Activated naive CD4-positive, alpha-beta T cell treated with anti-CD3 and anti-CD28 coated beads for 36 hours (primary cell): ENCODE measurements around the gene LRIG1. TPM values are rescaled to one million over a fixed set of nuclear protein-coding genes. Genes with fewer than 3 reads are reported as not detected.

Source experiments
- CTCF ChIA-PET: fragments of 350-600 bp; sonication (Branson Sonifier 250); formaldehyde crosslinking; loops from one replicate; lab custom pipeline; 2021; ENCODE audit warnings: antibody characterized with exemption; lab: Charles Lee
- DNase-seq: peaks from one replicate; pipeline ENCODE4 v3.0.0-alpha.2; 2020
- H3K27ac Mint-ChIP-seq: one replicate; pipeline ENCODE4 v1.8.0; 2021; ENCODE audit warnings: mild to moderate bottlenecking, mixed read lengths
- H3K27me3 Mint-ChIP-seq: one replicate; pipeline ENCODE4 v1.8.0; 2021; ENCODE audit warnings: low read depth, mixed read lengths
- H3K36me3 Mint-ChIP-seq: one replicate; pipeline ENCODE4 v1.8.0; 2021; ENCODE audit warnings: low read depth, mixed read lengths
- H3K4me1 Mint-ChIP-seq: one replicate; pipeline ENCODE4 v1.8.0; 2021; ENCODE audit warnings: low read depth, mixed read lengths
- H3K4me3 Mint-ChIP-seq: one replicate; pipeline ENCODE4 v1.8.0; 2021; ENCODE audit warnings: mild to moderate bottlenecking, moderate library complexity, mixed read lengths
- H3K9me3 Mint-ChIP-seq: one replicate; pipeline ENCODE4 v1.8.0; 2021; ENCODE audit warnings: mixed read lengths
- intact Hi-C: fragments of 100-400 bp; cut with micrococcal nuclease; formaldehyde crosslinking; loops from one replicate; pipeline ENCODE4 v1.15.1; 2023
- total RNA-seq, 2 experiments: library from RNA; stranded (reverse); gene quantifications; one replicate each; pipeline ENCODE4 v1.2.3, GENCODE V29; 2021

The LRIG1 gene
- total RNA-seq, 2 experiments from 2014 or later = 18.3 to 19.0 TPM

GRCh38 chr3:66419036-66419435, 81.8 kb downstream of the LRIG1 start:
- H3K9me3 Mint-ChIP-seq = peaks cover 24% of the 10 kb centered on the region
- CTCF ChIA-PET = no interaction called here
- H3K36me3 Mint-ChIP-seq = peaks cover 38% of the 10 kb centered on the region
- no peaks in the 10 kb centered on the region for H3K27me3 Mint-ChIP-seq
- H3K4me3 Mint-ChIP-seq = no peak overlapping the region
- intact Hi-C loops = no loop called here
- H3K27ac Mint-ChIP-seq = no peak overlapping the region
- peaks cover 14% of the 10 kb centered on the region for H3K4me1 Mint-ChIP-seq
- no peak for DNase-seq

GRCh38 chr3:66418475-66418931, 82.3 kb downstream of the LRIG1 start:
- peaks cover 8% of the 10 kb centered on the region for H3K4me1 Mint-ChIP-seq
- peaks cover 36% of the 10 kb centered on the region for H3K36me3 Mint-ChIP-seq
- CTCF ChIA-PET = no interaction called here
- no peak overlapping the region for H3K4me3 Mint-ChIP-seq
- DNase-seq = no peak
- peaks cover 22% of the 10 kb centered on the region for H3K9me3 Mint-ChIP-seq
- no peaks in the 10 kb centered on the region for H3K27me3 Mint-ChIP-seq
- intact Hi-C loops = no loop called here
- H3K27ac Mint-ChIP-seq = no peak overlapping the region

- Mint-ChIP-seq H3K9me3 (peaks cover 9% of the 10 kb centered on the region), H3K4me1 (peaks cover 7% of the 10 kb centered on the region), H3K36me3 (peaks cover 30% of the 10 kb centered on the region), H3K27me3 (no peaks in the 10 kb centered on the region), H3K4me3 (no peak overlapping the region), H3K27ac (no peak overlapping the region)
- CTCF ChIA-PET = interaction anchor here (1.0 kb wide), 1 partner anchor 9 kb away, joined by 3 read pairs; no protein-coding TSS in a partner anchor
- intact Hi-C loops = no loop called here
- DNase-seq = no peak
Observed at GRCh38 chr3:66416556-66417304, 84.1 kb downstream of the LRIG1 start.

GRCh38 chr3:66415867-66416428, 84.9 kb downstream of the LRIG1 start:
- Mint-ChIP-seq H3K36me3 (peaks cover 24% of the 10 kb centered on the region), H3K27me3 (no peaks in the 10 kb centered on the region), H3K9me3 (peaks cover 4% of the 10 kb centered on the region), H3K4me1 (peaks cover 7% of the 10 kb centered on the region), H3K27ac (no peak overlapping the region), H3K4me3 (no peak overlapping the region)
- CTCF ChIA-PET = interaction anchor here (1.0 kb wide), 1 partner anchor 8 kb away, joined by 3 read pairs; no protein-coding TSS in a partner anchor
- no peak for DNase-seq
- intact Hi-C loops = no loop called here

- DNase-seq = no peak
- CTCF ChIA-PET = interaction anchor here (1.0 kb wide), 1 partner anchor 393 kb away, joined by 4 read pairs; no protein-coding TSS in a partner anchor
- peaks cover 13% of the 10 kb centered on the region for H3K36me3 Mint-ChIP-seq
- no peaks in the 10 kb centered on the region for H3K27me3 Mint-ChIP-seq
- H3K4me1 Mint-ChIP-seq = peaks cover under 1% of the 10 kb centered on the region
- no peak overlapping the region for H3K27ac Mint-ChIP-seq
- H3K4me3 Mint-ChIP-seq = no peak overlapping the region
- intact Hi-C loops = no loop called here
- no peaks in the 10 kb centered on the region for H3K9me3 Mint-ChIP-seq
Observed at GRCh38 chr3:66414846-66415245, 86.0 kb downstream of the LRIG1 start.

GRCh38 chr3:66413151-66413751, 87.6 kb downstream of the LRIG1 start:
- Mint-ChIP-seq H3K4me1 (no peaks in the 10 kb centered on the region), H3K36me3 (peaks cover 9% of the 10 kb centered on the region), H3K27me3 (no peaks in the 10 kb centered on the region), H3K4me3 (no peak overlapping the region), H3K27ac (no peak overlapping the region), H3K9me3 (no peaks in the 10 kb centered on the region)
- CTCF ChIA-PET = no interaction called here
- intact Hi-C loops = no loop called here
- no peak for DNase-seq

- H3K27ac Mint-ChIP-seq = no peak overlapping the region
- H3K36me3 Mint-ChIP-seq = peaks cover 12% of the 10 kb centered on the region
- H3K4me3 Mint-ChIP-seq = no peak overlapping the region
- peaks cover 3% of the 10 kb centered on the region for H3K4me1 Mint-ChIP-seq
- no peak for DNase-seq
- intact Hi-C loops = no loop called here
- CTCF ChIA-PET = no interaction called here
- H3K27me3 Mint-ChIP-seq = no peaks in the 10 kb centered on the region
- H3K9me3 Mint-ChIP-seq = no peaks in the 10 kb centered on the region
Observed at GRCh38 chr3:66411961-66412887, 88.6 kb downstream of the LRIG1 start.

GRCh38 chr3:66411474-66411873, 89.3 kb downstream of the LRIG1 start:
- no peak overlapping the region for H3K27ac Mint-ChIP-seq
- intact Hi-C loops = no loop called here
- H3K36me3 Mint-ChIP-seq = peaks cover 9% of the 10 kb centered on the region

GRCh38 chr3:66410976-66411375, 89.8 kb downstream of the LRIG1 start:
- no peaks in the 10 kb centered on the region for H3K9me3 Mint-ChIP-seq
- CTCF ChIA-PET = interaction anchor here (1.1 to 5.1 kb wide), 4 partner anchors 52 to 412 kb away, joined by 3 to 21 read pairs (median 4); no protein-coding TSS in a partner anchor
- H3K36me3 Mint-ChIP-seq = peaks cover 9% of the 10 kb centered on the region
- no peak for DNase-seq
- H3K4me1 Mint-ChIP-seq = peaks cover 3% of the 10 kb centered on the region
- no peak overlapping the region for H3K4me3 Mint-ChIP-seq
- H3K27me3 Mint-ChIP-seq = no peaks in the 10 kb centered on the region
- no peak overlapping the region for H3K27ac Mint-ChIP-seq
- intact Hi-C loops = no loop called here

More at GRCh38 chr3:66411474-66411873, 89.3 kb downstream of the LRIG1 start:
- no peak for DNase-seq
- Mint-ChIP-seq H3K9me3 (no peaks in the 10 kb centered on the region), H3K4me1 (peaks cover 3% of the 10 kb centered on the region), H3K27me3 (no peaks in the 10 kb centered on the region), H3K4me3 (no peak overlapping the region)
- CTCF ChIA-PET = interaction anchor here (1.4 to 5.1 kb wide), 2 partner anchors 152 to 404 kb away, joined by 3 to 21 read pairs; no protein-coding TSS in a partner anchor

- CTCF ChIA-PET = interaction anchor here (1.1 to 5.1 kb wide), 5 partner anchors 53 to 413 kb away, joined by 3 to 21 read pairs (median 5); no protein-coding TSS in a partner anchor
- Mint-ChIP-seq H3K36me3 (peaks cover 11% of the 10 kb centered on the region), H3K4me3 (no peak overlapping the region), H3K27ac (no peak overlapping the region), H3K9me3 (no peaks in the 10 kb centered on the region), H3K27me3 (no peaks in the 10 kb centered on the region), H3K4me1 (peaks cover 3% of the 10 kb centered on the region)
- no peak for DNase-seq
- intact Hi-C loops = no loop called here
Observed at GRCh38 chr3:66409771-66410754, 90.8 kb downstream of the LRIG1 start.
